Activated CD4-positive, alpha-beta T cell treated with anti-CD3 and anti-CD28 coated beads, Interleukin-2, amount 50 U/mL, for 48 hours (primary cell): ENCODE measurements around the gene THOC1.

Source experiments
- DNase-seq, 2 experiments: peaks; one replicate each; pipeline ENCODE4 v3.0.0-alpha.2; 2020

The THOC1 gene

GRCh38 chr18:211582-211981 lies 56.3 kb downstream of the THOC1 start:
- no peak for DNase-seq

GRCh38 chr18:210733-211132 lies 57.1 kb downstream of the THOC1 start:
- no peak for DNase-seq

- DNase-seq, result no peak
Measured at GRCh38 chr18:210075-210474, 57.8 kb downstream of the THOC1 start.

- DNase-seq, result no peak
Measured at GRCh38 chr18:199768-200167, 68.1 kb downstream of the THOC1 start.

GRCh38 chr18:199214-199613 lies 68.6 kb downstream of the THOC1 start:
- no peak for DNase-seq

GRCh38 chr18:195651-196050 lies 72.2 kb downstream of the THOC1 start:
- DNase-seq, result no peak

- no peak for DNase-seq
Measured at GRCh38 chr18:192801-193200, 75.0 kb downstream of the THOC1 start.

GRCh38 chr18:191725-192124 lies 76.1 kb downstream of the THOC1 start:
- DNase-seq, result no peak

GRCh38 chr18:189254-189653 lies 78.6 kb downstream of the THOC1 start:
- DNase-seq, result no peak

- DNase-seq, result no peak
Measured at GRCh38 chr18:183769-184168, 84.1 kb downstream of the THOC1 start.

GRCh38 chr18:181711-182110 lies 86.1 kb downstream of the THOC1 start:
- DNase-seq, result no peak

- DNase-seq, result no peak
Measured at GRCh38 chr18:179499-179898, 88.3 kb downstream of the THOC1 start.

GRCh38 chr18:172361-172760 lies 95.5 kb downstream of the THOC1 start:
- no peak for DNase-seq
